Measurements from ENCODE around the gene MTMR11.

- no peak for TF ChIP-seq CTCF (conservative IDR thresholded peaks at IDR 0.05 in 1 of 2, IDR thresholded peaks at IDR 0.05 in 1 of 2; ENCODE audit: low read depth in 1 of 2, low read length in 2 of 2)
- TF ChIP-seq EZH2 (IDR thresholded peaks at IDR 0.05; ENCODE audit: low read length, missing control alignments) = no peak
Observed at GRCh38 chr1:149979245-149979971, 42.7 kb upstream of the MTMR11 start.
